ENCODE results near the gene PCAT7.

GRCh38 chr9:94533155-94533554 is 21.7 kb upstream of the PCAT7 start:
- TF ChIP-seq, protein P1, sequence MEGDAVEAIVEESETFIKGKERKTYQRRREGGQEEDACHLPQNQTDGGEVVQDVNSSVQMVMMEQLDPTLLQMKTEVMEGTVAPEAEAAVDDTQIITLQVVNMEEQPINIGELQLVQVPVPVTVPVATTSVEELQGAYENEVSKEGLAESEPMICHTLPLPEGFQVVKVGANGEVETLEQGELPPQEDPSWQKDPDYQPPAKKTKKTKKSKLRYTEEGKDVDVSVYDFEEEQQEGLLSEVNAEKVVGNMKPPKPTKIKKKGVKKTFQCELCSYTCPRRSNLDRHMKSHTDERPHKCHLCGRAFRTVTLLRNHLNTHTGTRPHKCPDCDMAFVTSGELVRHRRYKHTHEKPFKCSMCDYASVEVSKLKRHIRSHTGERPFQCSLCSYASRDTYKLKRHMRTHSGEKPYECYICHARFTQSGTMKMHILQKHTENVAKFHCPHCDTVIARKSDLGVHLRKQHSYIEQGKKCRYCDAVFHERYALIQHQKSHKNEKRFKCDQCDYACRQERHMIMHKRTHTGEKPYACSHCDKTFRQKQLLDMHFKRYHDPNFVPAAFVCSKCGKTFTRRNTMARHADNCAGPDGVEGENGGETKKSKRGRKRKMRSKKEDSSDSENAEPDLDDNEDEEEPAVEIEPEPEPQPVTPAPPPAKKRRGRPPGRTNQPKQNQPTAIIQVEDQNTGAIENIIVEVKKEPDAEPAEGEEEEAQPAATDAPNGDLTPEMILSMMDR (IDR thresholded peaks at IDR 0.05): no peak
- TF ChIP-seq POLR2A (IDR thresholded peaks at IDR 0.05) (no peak), EP300 (IDR thresholded peaks at IDR 0.05; ENCODE audit: low read depth) (no peak), POLR2AphosphoS5 (IDR thresholded peaks at IDR 0.05) (no peak)

All from transverse colon (tissue), 4 donors.